Measurements from ENCODE around the gene RFPL2. TPM values are rescaled to one million over a fixed set of nuclear protein-coding genes. Genes with fewer than 3 reads are reported as not detected.
"Not testable (repeated sequence)": the region's sequence is repeated elsewhere in the genome, so short reads cannot be mapped to it uniquely, and the experiment has no call there.

The RFPL2 gene
- total and polyA plus RNA-seq, 2 donors (not counting 3 experiments of a cell fraction or from before 2014, with no cell fraction given) = not detected

DNA sequence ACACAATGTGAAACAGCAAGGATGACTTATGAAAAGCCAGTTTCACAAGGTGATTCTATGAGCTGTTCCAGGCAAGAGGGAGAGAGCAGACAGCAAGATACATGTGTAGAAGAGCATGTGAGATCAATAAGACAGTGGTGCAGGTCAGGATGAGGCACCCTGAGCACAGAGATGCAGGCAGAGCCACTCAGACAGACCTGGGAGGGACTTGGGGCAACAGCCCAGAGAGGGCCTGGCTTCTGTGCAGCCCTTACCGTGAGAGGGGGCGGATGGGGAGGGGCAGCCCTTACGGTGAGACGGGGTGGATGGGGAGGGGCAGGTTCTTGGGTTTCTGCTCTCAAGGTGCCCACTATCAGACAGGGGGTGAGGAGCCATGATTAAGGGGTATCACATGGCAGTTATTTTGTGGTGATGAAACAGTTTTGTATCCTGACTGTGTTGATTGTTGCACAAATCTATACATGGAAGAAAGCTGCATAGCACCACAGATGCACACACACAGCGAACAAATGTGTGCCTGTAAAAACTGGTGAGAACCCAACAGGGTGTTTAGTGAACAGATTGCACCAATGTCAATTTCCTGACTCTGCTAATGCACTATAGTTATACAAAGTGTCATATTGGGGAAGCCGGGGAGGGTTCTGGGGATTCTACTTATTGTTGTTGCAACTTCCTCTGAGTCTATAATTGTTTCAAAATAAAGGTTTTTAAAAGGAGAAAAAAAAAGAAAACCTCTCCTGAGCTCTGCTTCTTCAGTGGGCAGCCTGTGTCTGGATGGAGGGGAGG is 40.6 kb downstream of the RFPL2 start:
- no peak overlapping the region for H3K4me3 ChIP-seq (replicated peaks in 1 of 3; ENCODE audit: insufficient read depth in 1 of 3, low read depth in 1 of 3, low read length in 3 of 3)
- H3K4me2 ChIP-seq (ENCODE audit: insufficient read depth, low read length) = no peak overlapping the region
- H3K27ac ChIP-seq (ENCODE audit: insufficient read depth, low read depth, low read length) = no peak overlapping the region
- ChIA-PET POLR2A (no interaction called here), CTCF (no interaction called here)
- no TSS peak for BruUV-seq (replicated peaks)
- no peak for TF ChIP-seq EZH2 (IDR thresholded peaks at IDR 0.05; ENCODE audit: borderline replicate concordance, low read depth, low read length, severe bottlenecking)
- TF ChIP-seq FOS (IDR thresholded peaks at IDR 0.05; ENCODE audit: borderline replicate concordance, insufficient read depth, low read length) = no peak
- no peak for TF ChIP-seq POLR2AphosphoS5 (IDR thresholded peaks at IDR 0.05; ENCODE audit: insufficient read depth, low read depth, low read length)
- TF ChIP-seq GATA2 (IDR thresholded peaks at IDR 0.05; ENCODE audit: insufficient read depth, insufficient read length, low read depth, low read length) = no peak
- no peak for TF ChIP-seq JUN (IDR thresholded peaks at IDR 0.05; ENCODE audit: borderline replicate concordance, insufficient read depth, insufficient read length, low read depth)
- no peak for TF ChIP-seq MYC (IDR thresholded peaks at IDR 0.05; ENCODE audit: low read depth, low read length)
- TF ChIP-seq MAX (IDR thresholded peaks at IDR 0.05; ENCODE audit: insufficient read depth, insufficient read length) = no peak
- TF ChIP-seq POLR2A (IDR thresholded peaks at IDR 0.05; ENCODE audit: low read depth, low read length) = no peak
- TF ChIP-seq CTCF (IDR thresholded peaks at IDR 0.05; ENCODE audit: extremely low read depth in 1 of 2, insufficient read depth in 1 of 2, low read depth in 1 of 2, low read length in 2 of 2) = no peak
- dilution Hi-C loops (cut with MboI; ENCODE audit: extremely low pct_ligation_motif_present, low sequenced_read_pairs) (no loop called here), intact Hi-C loops (cut with micrococcal nuclease) (no loop called here)
- H2AFZ ChIP-seq (ENCODE audit: low read depth, low read length) = no peak overlapping the region
- peaks cover 0 to 2% of the 10 kb centered on the region in 2 experiments for H3K27me3 ChIP-seq (ENCODE audit: control insufficient read depth in 2 of 2, insufficient read depth in 2 of 2, low read length in 2 of 2)
- no peak overlapping the region for H3K9ac ChIP-seq (replicated peaks; ENCODE audit: extremely low read depth, insufficient read depth, low read length)
- H4K20me1 ChIP-seq (replicated peaks; ENCODE audit: control insufficient read depth, extremely low read depth, insufficient read depth, low read length) = no peaks in the 10 kb centered on the region
- H3K4me1 ChIP-seq (ENCODE audit: control insufficient read depth, extremely low read depth, insufficient read depth, low read length) = no peaks in the 10 kb centered on the region
- no peaks in the 10 kb centered on the region for H3K36me3 ChIP-seq (ENCODE audit: control insufficient read depth in 2 of 2, extremely low read depth in 1 of 2, insufficient read depth in 2 of 2, low read length in 2 of 2)
- H3K79me2 ChIP-seq (ENCODE audit: control insufficient read depth, insufficient read depth, low read length) = no peaks in the 10 kb centered on the region
- no peaks in the 10 kb centered on the region for H3K9me3 ChIP-seq (replicated peaks; ENCODE audit: control insufficient read depth, insufficient read depth, low read length)
- FAIRE-seq (no peak), DNase-seq (ENCODE audit: low read depth, low spot score) (no peak)
- no peaks in the 10 kb centered on the region for H3K9me1 ChIP-seq (replicated peaks; ENCODE audit: control insufficient read depth, extremely low read depth, insufficient read depth, low read length)

- H2AFZ ChIP-seq (ENCODE audit: low read depth, low read length); H3K4me3 ChIP-seq (replicated peaks in 1 of 3; ENCODE audit: insufficient read depth in 1 of 3, low read depth in 1 of 3, low read length in 3 of 3); intact Hi-C loops (cut with micrococcal nuclease); POLR2A ChIA-PET; H3K27ac ChIP-seq (ENCODE audit: insufficient read depth, low read depth, low read length); H3K9ac ChIP-seq (replicated peaks; ENCODE audit: extremely low read depth, insufficient read depth, low read length); H3K79me2 ChIP-seq (ENCODE audit: control insufficient read depth, insufficient read depth, low read length); H3K27me3 ChIP-seq (ENCODE audit: control insufficient read depth in 2 of 2, insufficient read depth in 2 of 2, low read length in 2 of 2); CTCF ChIA-PET; dilution Hi-C loops (cut with MboI; ENCODE audit: extremely low pct_ligation_motif_present, low sequenced_read_pairs); DNase-seq (ENCODE audit: low read depth, low spot score); H3K9me3 ChIP-seq (replicated peaks; ENCODE audit: control insufficient read depth, insufficient read depth, low read length); H4K20me1 ChIP-seq (replicated peaks; ENCODE audit: control insufficient read depth, extremely low read depth, insufficient read depth, low read length); FAIRE-seq; H3K4me2 ChIP-seq (ENCODE audit: insufficient read depth, low read length); H3K4me1 ChIP-seq (ENCODE audit: control insufficient read depth, extremely low read depth, insufficient read depth, low read length); H3K9me1 ChIP-seq (replicated peaks; ENCODE audit: control insufficient read depth, extremely low read depth, insufficient read depth, low read length); BruUV-seq (replicated peaks); H3K36me3 ChIP-seq (ENCODE audit: control insufficient read depth in 2 of 2, extremely low read depth in 1 of 2, insufficient read depth in 2 of 2, low read length in 2 of 2): not testable (repeated sequence)
Observed at GRCh38 chr22:32160411-32160810, 44.5 kb downstream of the RFPL2 start.
